Esophagus muscularis mucosa (tissue), 4 donors: ENCODE results near the gene IGFLR1. TPM values are rescaled to one million over a fixed set of nuclear protein-coding genes. Genes with fewer than 3 reads are reported as not detected.
A peak's percentile ranks its signal among the peaks of the same experiment; 100 is the strongest.

Experiments
- DNase-seq: peaks from one replicate; pipeline ENCODE4 v3.0.0-alpha.2; 2017; ENCODE audit errors: extremely low spot score
- H3K27ac ChIP-seq, 4 donors: fragments of 200-600 bp; sonication (generic); replicated peaks in 1 of 4; 1 replicate in 3 of 4; 2 replicates in 1 of 4; pipeline ENCODE4 v1.5.1; 2016 to 2019; ENCODE audit warnings: mild to moderate bottlenecking in 1 of 4
- H3K27me3 ChIP-seq, 4 donors: fragments of 200-600 bp; sonication (generic); one replicate each; pipeline versions ENCODE4 v1.5.1 to v1.6.0; 2016 to 2019
- H3K36me3 ChIP-seq, 4 donors: fragments of 200-600 bp; sonication (generic); one replicate each; pipeline ENCODE4 v1.5.1; 2016 to 2019
- H3K4me1 ChIP-seq, 4 donors: fragments of 200-600 bp; sonication (generic); one replicate each; pipeline ENCODE4 v1.5.1; 2016 to 2019
- H3K4me3 ChIP-seq, 4 donors: fragments of 200-600 bp; sonication (generic); 1 replicate in 2 of 4; 2 replicates in 2 of 4; pipeline ENCODE4 v1.5.1; 2016 to 2019; ENCODE audit warnings: mild to moderate bottlenecking in 4 of 4, moderate library complexity in 1 of 4
- H3K9me3 ChIP-seq, 4 donors: fragments of 200-600 bp; sonication (generic); 1 replicate in 3 of 4; 2 replicates in 1 of 4; pipeline ENCODE4 v1.5.1; 2016 to 2019
- CTCF ChIP-seq, 3 experiments: fragments of 200-600 bp in 2 of 3; fragments of 450-650 bp in 1 of 3; sonication (generic) in 2 of 3; IDR thresholded peaks; one replicate each; pipeline ENCODE4 v1.5.1; 2017 to 2019; ENCODE audit warnings: antibody characterized with exemption in 3 of 3, mild to moderate bottlenecking in 2 of 3, moderate library complexity in 1 of 3
- EP300 ChIP-seq: sonication (generic); formaldehyde crosslinking; IDR thresholded peaks from one replicate; pipeline ENCODE4 v1.6.1; 2017; ENCODE audit warnings: antibody characterized with exemption
- POLR2A ChIP-seq: fragments of 450-650 bp; IDR thresholded peaks from one replicate; pipeline ENCODE4 v1.6.1; 2017; ENCODE audit warnings: antibody characterized with exemption, moderate library complexity, mild to moderate bottlenecking, low read depth
- POLR2AphosphoS5 ChIP-seq, 2 donors: sonication (generic); formaldehyde crosslinking; IDR thresholded peaks; one replicate each; pipeline ENCODE4 v1.6.1; 2017; ENCODE audit warnings: antibody characterized with exemption in 2 of 2
- WGBS: methylation state at CpG from one replicate; pipeline ENCODE4 v1.1.5; 2018; 5-methylcytosine and 5-hydroxymethylcytosine counted together
- intact Hi-C: fragments of 100-400 bp; cut with DNase I; formaldehyde crosslinking; loops from one replicate; pipeline ENCODE4 v1.15.1; 2023
- total RNA-seq, 4 donors: library from RNA; depleted of rRNA; stranded (reverse); fragments of >200 nt; gene quantifications; one replicate each; pipeline versions ENCODE4 v1.1.0 to v1.2.1, GENCODE V29; 2016

IGFLR1 gene
- total RNA-seq, 4 donors from 2014 or later = 1.7 to 8.1 (median 5.9) TPM

- TF ChIP-seq CTCF (IDR thresholded peaks at IDR 0.05) = no peak
- no peak for TF ChIP-seq POLR2AphosphoS5 (IDR thresholded peaks at IDR 0.05)
- TF ChIP-seq POLR2A = no peak
- no peak for TF ChIP-seq EP300
- Histone ChIP-seq H3K4me3 (no peak overlapping the region), H3K27me3 (no peaks in the 10 kb centered on the region), H3K27ac (no peak overlapping the region), H3K9me3 (no peaks in the 10 kb centered on the region), H3K4me1 (peaks cover 30 to 49% (median 46%) of the 10 kb centered on the region in 4 donors), H3K36me3 (peaks cover 17 to 46% (median 23%) of the 10 kb centered on the region in 4 donors)
- intact Hi-C loops = loop anchor here (5.0 kb wide), 1 partner anchor 168 kb away; no protein-coding TSS in a partner anchor
- DNase-seq = no peak
- 100% methylated on average over 2 of the region's 2 CpGs for WGBS
Observed at GRCh38 chr19:35759697-35760096, 17.4 kb upstream of the IGFLR1 start.

GRCh38 chr19:35757749-35758608 lies 15.7 kb upstream of the IGFLR1 start, which contains the start of gene PROSER3:
TSS of gene PROSER3 (plus strand) at chr19:35758176. CDS start at chr19:35758216, 40 bp downstream.
- DNase-seq = peak; percentile 100
- H3K27ac ChIP-seq = peak within 1 kb of the TSS; percentile 93 to 99 (median 98)
- peaks cover 21 to 45% (median 27%) of the 10 kb centered on the region in 4 donors for H3K36me3 ChIP-seq
- intact Hi-C loops = no loop called here
- H3K27me3 ChIP-seq = no peaks in the 10 kb centered on the region
- H3K9me3 ChIP-seq = no peaks in the 10 kb centered on the region
- H3K4me3 ChIP-seq = peak within 1 kb of the TSS; percentile 80 to 95 (median 89)
- WGBS = 1% methylated on average over 24 of the region's 53 CpGs
- TF ChIP-seq POLR2A = peak; percentile 85
- no peak for TF ChIP-seq CTCF (IDR thresholded peaks at IDR 0.05)
- no peak for TF ChIP-seq EP300
- TF ChIP-seq POLR2AphosphoS5 (IDR thresholded peaks at IDR 0.05) = peak; percentile 82 to 95
- peaks cover 31 to 59% (median 53%) of the 10 kb centered on the region in 4 donors for H3K4me1 ChIP-seq

- H3K27ac ChIP-seq = peak overlapping the region; percentile 93 to 99 (median 98)
- peak; percentile 2 for TF ChIP-seq POLR2A
- TF ChIP-seq CTCF (IDR thresholded peaks at IDR 0.05) = no peak
- peak; percentile 84 to 90 for TF ChIP-seq POLR2AphosphoS5 (IDR thresholded peaks at IDR 0.05)
- peak; percentile 69 for TF ChIP-seq EP300
- peak overlapping the region; percentile 80 to 95 (median 89) for H3K4me3 ChIP-seq
- peaks cover 26 to 45% (median 31%) of the 10 kb centered on the region in 4 donors for H3K36me3 ChIP-seq
- 4% methylated on average over 15 of the region's 19 CpGs for WGBS
- no peaks in the 10 kb centered on the region for H3K9me3 ChIP-seq
- H3K27me3 ChIP-seq = no peaks in the 10 kb centered on the region
- DNase-seq = peak; percentile 94
- intact Hi-C loops = no loop called here
- peaks cover 31 to 59% (median 54%) of the 10 kb centered on the region in 4 donors for H3K4me1 ChIP-seq
Observed at GRCh38 chr19:35757231-35757748, 15.0 kb upstream of the IGFLR1 start.

DNA sequence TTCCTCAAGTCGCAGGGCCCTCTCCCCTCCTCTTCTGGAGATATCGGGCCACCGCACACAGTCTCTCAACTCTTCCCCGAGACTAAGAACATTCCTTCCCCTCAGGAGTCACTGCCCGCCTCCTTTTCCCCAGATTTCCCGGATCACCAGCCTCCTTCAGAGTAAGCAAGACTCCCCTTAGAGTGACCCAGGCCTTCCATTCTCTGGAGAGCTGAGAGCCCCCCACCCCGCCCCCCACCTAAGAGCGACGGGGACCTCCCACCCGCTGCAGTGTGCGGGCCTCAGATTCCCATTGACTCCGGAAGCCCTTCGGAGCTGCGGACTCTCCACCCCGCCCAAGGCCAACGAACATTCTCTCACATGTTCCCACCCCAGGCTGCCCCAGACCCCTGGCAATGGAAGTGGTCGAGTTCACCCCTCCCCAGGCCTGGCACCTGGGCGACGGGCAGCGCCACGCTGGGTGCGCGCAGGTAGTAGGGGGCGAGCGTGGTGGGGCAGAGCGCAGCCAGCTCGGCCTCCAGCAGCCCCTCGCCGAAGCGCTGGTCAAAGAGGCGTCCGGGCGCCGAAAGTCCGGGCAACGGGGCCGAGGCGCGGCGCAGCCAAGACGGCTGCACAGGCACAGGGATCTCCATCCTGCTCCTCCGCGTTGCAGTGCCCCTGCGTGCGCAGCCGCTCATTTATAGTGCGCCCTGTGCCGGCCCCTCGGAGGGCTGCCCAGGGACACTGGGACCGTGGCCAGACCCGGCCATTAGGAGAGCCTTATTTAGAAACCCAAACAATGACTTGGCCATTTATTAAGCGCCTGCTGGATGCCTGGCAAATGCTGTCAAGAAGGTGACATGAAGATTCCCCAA lies 14.4 kb upstream of the IGFLR1 start, which contains the start of gene HSPB6:
TSS of gene HSPB6 (minus strand) at position 653 of the 854 bp plus-strand sequence. CDS start at position 632, 21 bp downstream.
- peak in 1 of 2 donors; percentile 90 for TF ChIP-seq POLR2AphosphoS5 (IDR thresholded peaks at IDR 0.05)
- peak; percentile 66 for TF ChIP-seq POLR2A
- TF ChIP-seq CTCF (IDR thresholded peaks at IDR 0.05) = no peak
- H3K9me3 ChIP-seq = no peaks in the 10 kb centered on the region
- 3% methylated on average over 38 of the region's 52 CpGs for WGBS
- intact Hi-C loops = no loop called here
- DNase-seq = no peak
- H3K27ac ChIP-seq = peak within 1 kb of the TSS; percentile 93 to 99 (median 98)
- peaks cover 26 to 45% (median 31%) of the 10 kb centered on the region in 4 donors for H3K36me3 ChIP-seq
- no peaks in the 10 kb centered on the region for H3K27me3 ChIP-seq
- peak within 1 kb of the TSS; percentile 80 to 95 (median 89) for H3K4me3 ChIP-seq
- H3K4me1 ChIP-seq = peaks cover 31 to 64% (median 56%) of the 10 kb centered on the region in 4 donors
